Measurements from ENCODE around the gene DUSP28.

GRCh38 chr2:240530181-240530580 is 30.0 kb upstream of the DUSP28 start:
- TF ChIP-seq CTCF (conservative IDR thresholded peaks at IDR 0.05; ENCODE audit: low read depth in 2 of 2) (no peak), POLR2AphosphoS5 (IDR thresholded peaks at IDR 0.05; ENCODE audit: low read depth) (no peak), EZH2phosphoT487 (IDR thresholded peaks at IDR 0.05; ENCODE audit: unreplicated experiment) (no peak), CREB1 (CRISPR knock-in tag; IDR thresholded peaks at IDR 0.05; ENCODE audit: low read depth) (no peak), REST (IDR thresholded peaks at IDR 0.05; ENCODE audit: unreplicated experiment) (no peak), EZH2 (IDR thresholded peaks at IDR 0.05; ENCODE audit: low read depth, unreplicated experiment) (no peak), JUNB (IDR thresholded peaks at IDR 0.05; ENCODE audit: unreplicated experiment) (no peak), ZNF114 (CRISPR knock-in tag; IDR thresholded peaks at IDR 0.05) (no peak), ETS1 (IDR thresholded peaks at IDR 0.05) (no peak), STAT1 (IDR thresholded peaks at IDR 0.05; ENCODE audit: unreplicated experiment) (no peak), ZNF462 (CRISPR knock-in tag; IDR thresholded peaks at IDR 0.05) (no peak)

All from GM23338 (cell line).